Transverse colon (tissue), 4 donors: ENCODE results near the gene NPM3. TPM values are rescaled to one million over a fixed set of nuclear protein-coding genes. Genes with fewer than 3 reads are reported as not detected.

ENCODE experiments used
- DNase-seq: peaks from one replicate; pipeline ENCODE4 v3.0.0-alpha.2; 2019
- H3K27ac ChIP-seq, 4 donors: fragments of 200-600 bp; sonication (generic); 2 replicates each; pipeline ENCODE4 v1.5.1; 2016 to 2018; ENCODE audit warnings: inconsistent platforms in 4 of 4
- H3K27me3 ChIP-seq: fragments of 200-600 bp; sonication (generic); 2 replicates; pipeline ENCODE4 v1.5.1; 2017; ENCODE audit warnings: inconsistent platforms
- H3K36me3 ChIP-seq, 4 donors: fragments of 200-600 bp; sonication (generic); 2 replicates each; pipeline ENCODE4 v1.5.1; 2017 to 2019; ENCODE audit warnings: inconsistent platforms in 4 of 4
- H3K4me1 ChIP-seq, 4 donors: fragments of 200-600 bp; sonication (generic); 2 replicates each; pipeline ENCODE4 v1.5.1; 2017 to 2020; ENCODE audit warnings: inconsistent platforms in 4 of 4
- H3K4me3 ChIP-seq, 4 donors: fragments of 200-600 bp; sonication (generic); 1 replicate in 1 of 4; 2 replicates in 3 of 4; pipeline versions ENCODE4 v1.5.1 to v1.6.1; 2017 to 2019; ENCODE audit warnings: inconsistent platforms in 4 of 4
- H3K9me3 ChIP-seq, 2 donors: fragments of 200-600 bp; sonication (generic); 2 replicates each; pipeline ENCODE4 v1.5.1; 2017 to 2019; ENCODE audit warnings: inconsistent platforms in 2 of 2
- EP300 ChIP-seq: sonication (generic); formaldehyde crosslinking; IDR thresholded peaks from one replicate; pipeline ENCODE4 v1.6.1; 2017; ENCODE audit warnings: antibody characterized with exemption, low read depth
- POLR2A ChIP-seq: fragments of 450-650 bp; IDR thresholded peaks from one replicate; pipeline ENCODE4 v1.6.1; 2016; ENCODE audit warnings: antibody characterized with exemption, mild to moderate bottlenecking, moderate library complexity
- POLR2AphosphoS5 ChIP-seq, 3 donors: sonication (generic); formaldehyde crosslinking; IDR thresholded peaks; one replicate each; pipeline ENCODE4 v1.6.1; 2016; ENCODE audit warnings: antibody characterized with exemption in 3 of 3
- WGBS, 2 donors: methylation state at CpG; one replicate each; pipeline ENCODE4 v1.1.5; 2018; ENCODE audit warnings: low coverage in 1 of 2; 5-methylcytosine and 5-hydroxymethylcytosine counted together
- in situ Hi-C, 4 donors: fragments of 200-750 bp; cut with MboI; loops; one replicate each; pipeline versions ENCODE4 v1.15.0 to v1.15.1; 2017; ENCODE audit warnings: low sequenced_read_pairs in 3 of 4, low pct_ligation_motif_present in 1 of 4, low pct_unique_long_range_greater_than_20kb in 1 of 4
- intact Hi-C: fragments of 100-400 bp; cut with DNase I; formaldehyde crosslinking; loops from one replicate; pipeline ENCODE4 v1.15.1; 2023; ENCODE audit warnings: low total_unique reads
- total RNA-seq, 4 donors: library from RNA; depleted of rRNA; stranded (reverse); fragments of >200 nt; gene quantifications; one replicate each; pipeline ENCODE4 v1.1.0, GENCODE V29; 2016
- TF ChIP-seq, protein P1 (sequence below), 5 experiments: fragments of 200-600 bp in 3 of 5; fragments of 450-650 bp in 2 of 5; sonication (generic) in 3 of 5; IDR thresholded peaks; 1 replicate in 2 of 5; 2 replicates in 3 of 5; pipeline ENCODE4 v1.5.1; 2016 to 2017; ENCODE audit warnings: antibody characterized with exemption in 5 of 5, inconsistent platforms in 3 of 5, mild to moderate bottlenecking in 2 of 5, moderate library complexity in 1 of 5

The NPM3 gene
- total RNA-seq, 4 donors from 2014 or later = 8.2 to 18.7 (median 12.7) TPM

DNA sequence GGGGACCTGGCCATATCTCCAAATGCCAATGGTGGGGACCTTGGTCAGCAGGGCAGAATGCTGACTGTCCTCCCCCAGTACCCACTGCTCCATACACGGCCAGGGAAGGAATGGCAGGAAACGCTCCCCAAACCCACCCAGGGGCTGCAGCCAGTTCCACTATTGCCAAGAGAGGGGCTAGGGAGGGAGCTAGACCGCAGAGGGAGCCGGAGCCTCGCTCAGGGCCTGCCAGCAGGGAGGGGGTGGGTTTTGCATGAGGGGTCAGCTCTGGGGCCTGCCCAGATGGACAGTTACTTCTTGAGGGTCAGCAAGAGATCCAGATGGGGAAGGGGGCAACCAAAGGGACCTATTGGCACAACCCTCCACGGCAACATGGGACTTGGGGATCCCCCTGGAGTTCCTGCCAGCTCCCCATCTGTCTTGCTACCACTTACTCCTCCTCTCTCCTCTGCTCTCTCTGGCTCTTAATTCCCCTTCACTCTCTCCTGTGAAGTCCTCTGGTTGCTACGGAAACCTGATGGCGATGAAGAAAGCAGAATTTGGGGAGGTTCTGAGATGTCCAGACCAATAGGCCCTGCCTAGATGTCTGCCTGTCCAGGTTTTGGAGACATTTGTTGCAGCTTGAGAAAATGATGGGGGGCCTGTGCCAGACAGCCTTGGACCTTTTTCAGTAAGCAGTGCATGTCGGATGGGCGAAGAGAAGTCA, 20.0 kb downstream of the NPM3 start:
- H3K4me1 ChIP-seq = no peaks in the 10 kb centered on the region
- H3K9me3 ChIP-seq = no peaks in the 10 kb centered on the region
- in situ Hi-C loops (loop anchor here in 1 of 4 donors (25.0 kb wide), 1 partner anchor 551 kb away; no protein-coding TSS in a partner anchor), intact Hi-C loops (no loop called here)
- no peaks in the 10 kb centered on the region for H3K36me3 ChIP-seq
- no peak for DNase-seq
- TF ChIP-seq, protein P1, sequence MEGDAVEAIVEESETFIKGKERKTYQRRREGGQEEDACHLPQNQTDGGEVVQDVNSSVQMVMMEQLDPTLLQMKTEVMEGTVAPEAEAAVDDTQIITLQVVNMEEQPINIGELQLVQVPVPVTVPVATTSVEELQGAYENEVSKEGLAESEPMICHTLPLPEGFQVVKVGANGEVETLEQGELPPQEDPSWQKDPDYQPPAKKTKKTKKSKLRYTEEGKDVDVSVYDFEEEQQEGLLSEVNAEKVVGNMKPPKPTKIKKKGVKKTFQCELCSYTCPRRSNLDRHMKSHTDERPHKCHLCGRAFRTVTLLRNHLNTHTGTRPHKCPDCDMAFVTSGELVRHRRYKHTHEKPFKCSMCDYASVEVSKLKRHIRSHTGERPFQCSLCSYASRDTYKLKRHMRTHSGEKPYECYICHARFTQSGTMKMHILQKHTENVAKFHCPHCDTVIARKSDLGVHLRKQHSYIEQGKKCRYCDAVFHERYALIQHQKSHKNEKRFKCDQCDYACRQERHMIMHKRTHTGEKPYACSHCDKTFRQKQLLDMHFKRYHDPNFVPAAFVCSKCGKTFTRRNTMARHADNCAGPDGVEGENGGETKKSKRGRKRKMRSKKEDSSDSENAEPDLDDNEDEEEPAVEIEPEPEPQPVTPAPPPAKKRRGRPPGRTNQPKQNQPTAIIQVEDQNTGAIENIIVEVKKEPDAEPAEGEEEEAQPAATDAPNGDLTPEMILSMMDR (IDR thresholded peaks at IDR 0.05) = no peak
- TF ChIP-seq POLR2AphosphoS5 (IDR thresholded peaks at IDR 0.05) (no peak), EP300 (no peak), POLR2A (no peak)
- 84% methylated on average over 10 of the region's 10 CpGs; no CpG with 5 or more reads in 1 of the 2 donors for WGBS, 2 donors
- H3K27me3 ChIP-seq = peaks cover 39% of the 10 kb centered on the region
- H3K27ac ChIP-seq = no peak overlapping the region
- no peak overlapping the region for H3K4me3 ChIP-seq

DNA sequence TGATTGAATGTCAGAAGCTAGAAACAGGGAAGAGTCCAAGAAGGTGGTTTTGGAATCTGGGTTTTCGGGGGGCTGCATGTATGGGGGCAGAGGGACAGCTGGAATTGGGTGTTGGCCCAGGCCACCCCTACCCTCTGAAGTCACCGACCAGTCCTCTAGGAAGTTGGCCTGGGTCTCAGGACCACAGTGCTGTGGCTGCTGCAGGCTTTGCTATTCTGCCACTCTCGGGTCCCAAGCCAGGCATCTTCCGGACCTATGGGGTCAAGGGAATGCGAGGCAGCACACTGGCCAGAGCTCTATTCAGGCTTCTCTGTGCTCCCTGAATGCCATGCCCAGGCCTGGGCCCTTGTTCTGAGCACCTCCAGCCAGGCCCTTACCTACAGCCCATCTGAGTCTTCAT, 20.5 kb downstream of the NPM3 start:
- in situ Hi-C loops = loop anchor here in 1 of 4 donors (25.0 kb wide), 1 partner anchor 550 kb away; no protein-coding TSS in a partner anchor
- WGBS, 2 donors = 88% methylated on average over 5 of the region's 5 CpGs; no CpG with 5 or more reads in 1 of the 2 donors

DNA sequence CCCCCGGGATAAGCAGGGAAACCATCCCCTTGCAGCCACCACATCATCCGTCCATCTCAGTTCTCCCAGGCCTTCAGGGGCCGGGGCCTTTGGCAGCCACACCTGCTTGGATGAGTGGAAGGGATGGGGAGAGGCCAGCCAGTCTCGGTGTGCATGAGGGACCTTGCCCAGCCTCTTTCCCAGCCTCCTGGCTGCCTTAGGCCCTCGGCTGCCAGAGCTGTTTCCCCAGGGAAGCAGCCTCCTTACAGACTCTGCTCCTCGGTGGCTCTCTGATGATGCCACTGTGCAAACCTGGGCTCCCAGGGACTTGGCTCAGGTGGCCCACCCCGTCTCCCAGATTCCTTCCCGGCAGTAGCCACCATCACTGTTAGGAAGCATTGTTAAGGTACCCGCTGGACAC, 22.0 kb downstream of the NPM3 start:
- in situ Hi-C loops = loop anchor here in 1 of 4 donors (25.0 kb wide), 1 partner anchor 549 kb away; no protein-coding TSS in a partner anchor
- no peak for DNase-seq
- WGBS, 2 donors = 79% methylated on average over 9 of the region's 9 CpGs; no CpG with 5 or more reads in 1 of the 2 donors

More for the DNA sequence above, 20.5 kb downstream of the NPM3 start:
- H3K36me3 ChIP-seq = no peaks in the 10 kb centered on the region
- H3K9me3 ChIP-seq = no peaks in the 10 kb centered on the region
- TF ChIP-seq POLR2AphosphoS5 (IDR thresholded peaks at IDR 0.05) = no peak
- DNase-seq = no peak
- intact Hi-C loops = no loop called here
- H3K4me1 ChIP-seq = no peaks in the 10 kb centered on the region
- H3K27ac ChIP-seq = no peak overlapping the region
- peaks cover 34% of the 10 kb centered on the region for H3K27me3 ChIP-seq
- H3K4me3 ChIP-seq = no peak overlapping the region

DNA sequence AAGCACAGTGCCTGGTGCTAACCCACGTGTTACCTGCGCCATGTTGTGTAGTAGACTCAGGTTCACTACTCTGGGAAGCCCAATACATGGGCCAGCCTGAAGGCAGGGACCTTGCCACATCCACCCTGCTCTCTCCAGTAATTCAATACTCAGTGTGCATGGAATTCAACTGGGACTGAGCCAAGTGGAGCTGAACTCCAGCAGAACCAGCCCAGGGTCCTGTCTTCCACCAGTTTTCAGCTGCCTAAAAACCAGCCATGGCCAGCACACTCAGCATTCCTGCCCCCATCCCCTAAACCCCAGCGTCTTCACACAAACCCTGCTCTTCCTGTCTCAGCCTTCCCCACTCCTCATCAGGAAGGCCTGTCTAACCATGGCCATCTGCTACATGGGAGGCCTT, 22.7 kb downstream of the NPM3 start:
- in situ Hi-C loops (loop anchor here in 1 of 4 donors (25.0 kb wide), 1 partner anchor 548 kb away; no protein-coding TSS in a partner anchor), intact Hi-C loops (no loop called here)
- WGBS, 2 donors = 76 to 100% methylated on average over 2 to 3 of the region's 3 CpGs
- DNase-seq = no peak
- TF ChIP-seq, protein P1 (IDR thresholded peaks at IDR 0.05) = no peak
- TF ChIP-seq POLR2AphosphoS5 (IDR thresholded peaks at IDR 0.05) = no peak
- TF ChIP-seq EP300 = no peak
- TF ChIP-seq POLR2A = no peak
- Histone ChIP-seq H3K9me3 (no peaks in the 10 kb centered on the region), H3K27ac (no peak overlapping the region), H3K36me3 (no peaks in the 10 kb centered on the region), H3K4me3 (no peak overlapping the region), H3K27me3 (peaks cover 13% of the 10 kb centered on the region), H3K4me1 (no peaks in the 10 kb centered on the region)

More for the DNA sequence above, 22.0 kb downstream of the NPM3 start:
- Histone ChIP-seq H3K27me3 (peaks cover 20% of the 10 kb centered on the region), H3K27ac (no peak overlapping the region), H3K9me3 (no peaks in the 10 kb centered on the region), H3K4me3 (no peak overlapping the region), H3K36me3 (no peaks in the 10 kb centered on the region), H3K4me1 (no peaks in the 10 kb centered on the region)
- TF ChIP-seq EP300 (no peak), POLR2A (no peak), POLR2AphosphoS5 (IDR thresholded peaks at IDR 0.05) (no peak)
- TF ChIP-seq, protein P1 (IDR thresholded peaks at IDR 0.05) = no peak
- intact Hi-C loops = no loop called here
